Keratinocyte (primary cell): Measurements from ENCODE around the gene C1orf167.

ENCODE experiments used
- EZH2 ChIP-seq: IDR thresholded peaks from one replicate; pipeline ENCODE4 v1.6.1; 2012; ENCODE audit warnings: inconsistent platforms, mild to moderate bottlenecking, low read length, moderate library complexity
- TF ChIP-seq, protein P1 (sequence below), 3 experiments: IDR thresholded peaks in 1 of 3; conservative IDR thresholded peaks in 1 of 3; optimal IDR thresholded peaks in 1 of 3; 2 replicates in 2 of 3; 3 replicates in 1 of 3; pipeline versions ENCODE3 to v1.5.1; 2011; ENCODE audit warnings: low read length in 3 of 3, mild to moderate bottlenecking in 3 of 3, moderate library complexity in 2 of 3, control low read depth in 1 of 3, inconsistent platforms in 1 of 3; ENCODE audit not compliant: insufficient read depth in 2 of 3; ENCODE audit errors: extremely low read depth in 1 of 3

DNA sequence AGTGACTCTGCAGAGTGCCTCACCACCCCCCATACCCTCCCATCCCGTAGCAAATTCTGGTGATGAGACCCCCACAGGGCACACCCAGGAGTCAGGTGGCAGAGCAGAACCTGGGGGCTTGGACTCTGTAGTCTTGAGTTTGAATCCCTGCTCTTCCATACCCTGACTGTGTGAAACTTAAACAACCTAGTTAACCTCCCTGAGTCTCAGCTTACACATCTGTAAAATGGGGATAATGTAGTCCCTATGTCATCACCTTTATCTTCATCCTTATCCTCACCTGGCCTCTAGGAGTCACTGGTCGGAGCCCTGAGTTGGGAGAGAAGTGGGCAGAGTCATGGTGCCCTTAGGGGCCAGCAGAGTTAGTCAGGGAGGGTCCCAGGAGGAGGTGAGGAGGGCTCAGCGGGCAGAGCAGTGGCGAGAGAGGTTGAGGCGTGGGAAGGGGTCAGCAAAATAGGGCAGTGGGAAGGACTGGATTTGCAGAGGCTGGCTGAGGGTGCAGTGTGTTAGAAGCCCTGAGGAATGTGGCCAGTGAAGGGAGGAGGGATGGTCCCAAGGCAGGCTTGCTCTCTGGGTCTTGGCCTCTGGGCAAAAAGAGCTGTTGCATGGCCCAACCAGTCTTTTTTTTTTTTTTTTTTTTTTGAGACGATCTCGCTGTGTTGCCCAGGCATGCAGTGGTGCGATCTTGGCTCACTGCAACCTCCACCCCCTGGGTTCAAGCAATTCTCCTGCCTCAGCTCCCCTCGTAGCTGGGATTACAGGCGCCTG lies 18.6 kb downstream of the C1orf167 start:
- TF ChIP-seq, protein P1, sequence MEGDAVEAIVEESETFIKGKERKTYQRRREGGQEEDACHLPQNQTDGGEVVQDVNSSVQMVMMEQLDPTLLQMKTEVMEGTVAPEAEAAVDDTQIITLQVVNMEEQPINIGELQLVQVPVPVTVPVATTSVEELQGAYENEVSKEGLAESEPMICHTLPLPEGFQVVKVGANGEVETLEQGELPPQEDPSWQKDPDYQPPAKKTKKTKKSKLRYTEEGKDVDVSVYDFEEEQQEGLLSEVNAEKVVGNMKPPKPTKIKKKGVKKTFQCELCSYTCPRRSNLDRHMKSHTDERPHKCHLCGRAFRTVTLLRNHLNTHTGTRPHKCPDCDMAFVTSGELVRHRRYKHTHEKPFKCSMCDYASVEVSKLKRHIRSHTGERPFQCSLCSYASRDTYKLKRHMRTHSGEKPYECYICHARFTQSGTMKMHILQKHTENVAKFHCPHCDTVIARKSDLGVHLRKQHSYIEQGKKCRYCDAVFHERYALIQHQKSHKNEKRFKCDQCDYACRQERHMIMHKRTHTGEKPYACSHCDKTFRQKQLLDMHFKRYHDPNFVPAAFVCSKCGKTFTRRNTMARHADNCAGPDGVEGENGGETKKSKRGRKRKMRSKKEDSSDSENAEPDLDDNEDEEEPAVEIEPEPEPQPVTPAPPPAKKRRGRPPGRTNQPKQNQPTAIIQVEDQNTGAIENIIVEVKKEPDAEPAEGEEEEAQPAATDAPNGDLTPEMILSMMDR (optimal IDR thresholded peaks at IDR 0.05 in 1 of 3, IDR thresholded peaks at IDR 0.05 in 1 of 3, conservative IDR thresholded peaks at IDR 0.05 in 1 of 3; ENCODE audit: extremely low read depth in 1 of 3, insufficient read depth in 2 of 3, low read length in 3 of 3), result no peak
- TF ChIP-seq EZH2, result no peak
